Dermis microvascular lymphatic vessel endothelial cell (primary cell): ENCODE measurements around the gene OR51E1. TPM values are rescaled to one million over a fixed set of nuclear protein-coding genes. Genes with fewer than 3 reads are reported as not detected.

ENCODE experiments used
- total RNA-seq: library from RNA; depleted of rRNA; stranded (reverse); fragments of >200 nt; gene quantifications from 2 replicates; pipeline ENCODE4 v1.2.1, GENCODE V29; 2014

The OR51E1 gene
- total RNA-seq, 1 donor from 2014 or later = not detected

Other genes starting within 250 kb of the OR51E1 start
- gene OR52K2, start 194.7 kb upstream of the OR51E1 start, total RNA-seq = not detected in 2 replicates
- not detected in 2 replicates for gene OR52K1, start 161.3 kb upstream of the OR51E1 start, total RNA-seq
- not detected in 2 replicates for gene OR52M1, start 98.8 kb upstream of the OR51E1 start, total RNA-seq
- gene OR52I2, start 62.2 kb upstream of the OR51E1 start, total RNA-seq = not detected in 2 replicates
- gene OR52I1, start 49.9 kb upstream of the OR51E1 start, total RNA-seq = not detected in 2 replicates
- gene TRIM68, start 35.8 kb upstream of the OR51E1 start, total RNA-seq = 7.4 and 10.1 TPM in 2 replicates
- gene OR51D1, start 6.5 kb upstream of the OR51E1 start, total RNA-seq = not detected in 2 replicates
- not detected in 2 replicates for gene OR51E2, start 53.9 kb downstream of the OR51E1 start, total RNA-seq
- gene MMP26, start 60.8 kb downstream of the OR51E1 start, total RNA-seq = not detected in 2 replicates
- gene OR51F1, start 126.0 kb downstream of the OR51E1 start, total RNA-seq = not detected in 2 replicates
- gene OR52R1, start 160.4 kb downstream of the OR51E1 start, total RNA-seq = not detected in 2 replicates
- gene OR51F2, start 177.3 kb downstream of the OR51E1 start, total RNA-seq = not detected in 2 replicates
- not detected in 2 replicates for gene OR51S1, start 205.2 kb downstream of the OR51E1 start, total RNA-seq
- not detected in 2 replicates for gene OR51T1, start 237.9 kb downstream of the OR51E1 start, total RNA-seq